KMS-11 (cell line): ENCODE data around the gene SERPINB6.

Source experiments
- H2AFZ ChIP-seq: fragments of 200-600 bp; sonication (generic); 2 replicates; pipeline ENCODE4 v1.6.1; 2016; ENCODE audit warnings: antibody characterized with exemption, mixed run types, low read depth
- H3K27ac ChIP-seq: fragments of 200-600 bp; sonication (generic); 2 replicates; pipeline ENCODE4 v1.6.1; 2016; ENCODE audit warnings: mild to moderate bottlenecking, mixed run types
- H3K27me3 ChIP-seq: fragments of 200-600 bp; sonication (generic); 2 replicates; pipeline ENCODE4 v1.6.1; 2017; ENCODE audit warnings: mild to moderate bottlenecking, low read depth, mixed run types, moderate library complexity; ENCODE audit not compliant: insufficient read depth
- H3K36me3 ChIP-seq: fragments of 200-600 bp; sonication (generic); 2 replicates; pipeline ENCODE4 v1.6.1; 2017; ENCODE audit warnings: mild to moderate bottlenecking, mixed run types; ENCODE audit not compliant: insufficient read depth
- H3K4me1 ChIP-seq: fragments of 200-600 bp; sonication (generic); 2 replicates; pipeline ENCODE4 v1.6.1; 2016; ENCODE audit warnings: mild to moderate bottlenecking, low read depth, mixed run types; ENCODE audit not compliant: poor library complexity, severe bottlenecking
- H3K4me2 ChIP-seq: fragments of 200-600 bp; sonication (generic); 2 replicates; pipeline ENCODE4 v1.7.0; 2016; ENCODE audit warnings: mild to moderate bottlenecking, mixed run types
- H3K4me3 ChIP-seq: fragments of 200-600 bp; sonication (generic); IDR thresholded peaks from 2 replicates; pipeline ENCODE4 v1.6.1; 2017; ENCODE audit warnings: low read depth, low read length, mixed read lengths; ENCODE audit not compliant: insufficient read depth
- H3K79me2 ChIP-seq: fragments of 200-600 bp; sonication (generic); 2 replicates; pipeline ENCODE4 v1.6.1; 2016; ENCODE audit warnings: low read depth, mixed run types; ENCODE audit not compliant: insufficient read depth
- H3K9ac ChIP-seq: fragments of 200-600 bp; sonication (generic); 2 replicates; pipeline ENCODE4 v1.6.1; 2016; ENCODE audit warnings: mild to moderate bottlenecking, mixed run types
- H4K20me1 ChIP-seq: fragments of 200-600 bp; sonication (generic); 2 replicates; pipeline ENCODE4 v1.6.1; 2016; ENCODE audit warnings: mild to moderate bottlenecking, mixed run types; ENCODE audit not compliant: insufficient read depth
- TF ChIP-seq, protein P1 (sequence below): fragments of 200-600 bp; sonication (generic); conservative IDR thresholded peaks from 2 replicates; pipeline ENCODE4 v1.6.1; 2017; ENCODE audit warnings: low read depth, mild to moderate bottlenecking, antibody characterized with exemption, low read length, moderate library complexity, mixed read lengths

The SERPINB6 gene

DNA sequence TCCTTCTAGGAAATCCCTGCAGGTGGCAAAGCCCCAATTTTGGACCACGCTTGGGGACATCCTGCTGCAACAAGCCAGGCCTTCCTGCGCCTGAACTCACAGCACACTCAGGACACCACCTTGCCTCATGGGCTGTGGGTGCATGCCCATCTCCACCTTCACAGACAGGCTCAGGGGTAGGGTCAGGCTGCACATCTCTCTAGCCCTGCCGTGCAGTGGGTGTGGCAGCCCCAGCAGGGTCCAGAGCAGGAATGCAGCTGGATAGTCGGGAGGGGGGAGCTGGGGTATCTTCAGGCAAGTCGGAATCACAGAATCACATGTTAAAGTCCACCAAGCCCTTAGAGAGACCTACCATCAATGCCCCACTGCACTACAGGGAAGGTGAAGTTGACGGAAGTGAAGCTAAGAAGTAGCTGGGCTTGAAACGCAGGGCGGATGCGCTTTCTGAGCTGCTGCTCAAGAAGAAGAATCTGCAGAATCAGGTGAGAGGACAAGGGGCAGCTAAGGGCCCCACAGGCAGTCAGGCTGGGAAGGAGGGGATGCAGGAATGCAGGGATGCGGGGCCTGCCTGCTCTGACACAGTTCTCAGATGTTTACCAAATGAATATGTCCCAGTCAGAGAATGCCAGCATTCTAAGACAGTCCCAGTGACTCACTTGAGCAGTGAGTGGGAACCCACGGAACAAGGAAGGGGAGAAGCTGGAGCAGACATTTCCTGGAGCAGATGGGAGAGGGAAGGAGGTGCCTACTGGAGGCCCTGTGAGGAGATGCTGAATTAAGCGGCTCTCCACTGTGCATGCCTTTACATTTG, 11.3 kb downstream of the SERPINB6 start:
- TF ChIP-seq, protein P1, sequence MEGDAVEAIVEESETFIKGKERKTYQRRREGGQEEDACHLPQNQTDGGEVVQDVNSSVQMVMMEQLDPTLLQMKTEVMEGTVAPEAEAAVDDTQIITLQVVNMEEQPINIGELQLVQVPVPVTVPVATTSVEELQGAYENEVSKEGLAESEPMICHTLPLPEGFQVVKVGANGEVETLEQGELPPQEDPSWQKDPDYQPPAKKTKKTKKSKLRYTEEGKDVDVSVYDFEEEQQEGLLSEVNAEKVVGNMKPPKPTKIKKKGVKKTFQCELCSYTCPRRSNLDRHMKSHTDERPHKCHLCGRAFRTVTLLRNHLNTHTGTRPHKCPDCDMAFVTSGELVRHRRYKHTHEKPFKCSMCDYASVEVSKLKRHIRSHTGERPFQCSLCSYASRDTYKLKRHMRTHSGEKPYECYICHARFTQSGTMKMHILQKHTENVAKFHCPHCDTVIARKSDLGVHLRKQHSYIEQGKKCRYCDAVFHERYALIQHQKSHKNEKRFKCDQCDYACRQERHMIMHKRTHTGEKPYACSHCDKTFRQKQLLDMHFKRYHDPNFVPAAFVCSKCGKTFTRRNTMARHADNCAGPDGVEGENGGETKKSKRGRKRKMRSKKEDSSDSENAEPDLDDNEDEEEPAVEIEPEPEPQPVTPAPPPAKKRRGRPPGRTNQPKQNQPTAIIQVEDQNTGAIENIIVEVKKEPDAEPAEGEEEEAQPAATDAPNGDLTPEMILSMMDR = no peak
- Histone ChIP-seq H4K20me1 (no peaks in the 10 kb centered on the region), H3K79me2 (no peaks in the 10 kb centered on the region), H3K4me2 (no peak overlapping the region), H3K9ac (no peak overlapping the region), H3K4me1 (no peaks in the 10 kb centered on the region), H2AFZ (no peak overlapping the region), H3K4me3 (no peak overlapping the region), H3K36me3 (no peaks in the 10 kb centered on the region), H3K27me3 (no peaks in the 10 kb centered on the region), H3K27ac (no peak overlapping the region)

DNA sequence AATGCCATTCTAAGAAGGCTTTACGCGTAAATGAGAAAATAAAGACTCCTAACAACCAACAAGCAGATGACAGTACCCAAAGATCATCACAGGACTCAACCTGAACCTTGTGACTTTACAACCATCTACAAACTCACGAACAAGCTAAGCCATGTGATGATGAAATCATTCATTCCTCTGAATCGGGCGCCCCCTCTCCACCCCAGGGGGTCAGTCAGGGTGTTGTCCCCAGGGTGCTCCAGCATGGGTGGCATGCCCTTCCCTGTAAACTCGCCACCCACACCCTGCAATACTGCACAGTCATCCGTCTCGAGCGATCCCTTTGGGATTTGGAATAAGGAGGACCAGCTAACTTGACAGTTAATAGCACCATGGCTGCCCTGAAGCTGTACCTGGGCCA, 12.6 kb downstream of the SERPINB6 start:
- no peak overlapping the region for H3K4me2 ChIP-seq
- TF ChIP-seq, protein P1 = no peak
- no peaks in the 10 kb centered on the region for H4K20me1 ChIP-seq
- no peak overlapping the region for H3K27ac ChIP-seq
- no peaks in the 10 kb centered on the region for H3K36me3 ChIP-seq
- no peak overlapping the region for H2AFZ ChIP-seq
- no peaks in the 10 kb centered on the region for H3K79me2 ChIP-seq
- no peak overlapping the region for H3K4me3 ChIP-seq
- no peaks in the 10 kb centered on the region for H3K4me1 ChIP-seq
- no peak overlapping the region for H3K9ac ChIP-seq
- H3K27me3 ChIP-seq = no peaks in the 10 kb centered on the region

DNA sequence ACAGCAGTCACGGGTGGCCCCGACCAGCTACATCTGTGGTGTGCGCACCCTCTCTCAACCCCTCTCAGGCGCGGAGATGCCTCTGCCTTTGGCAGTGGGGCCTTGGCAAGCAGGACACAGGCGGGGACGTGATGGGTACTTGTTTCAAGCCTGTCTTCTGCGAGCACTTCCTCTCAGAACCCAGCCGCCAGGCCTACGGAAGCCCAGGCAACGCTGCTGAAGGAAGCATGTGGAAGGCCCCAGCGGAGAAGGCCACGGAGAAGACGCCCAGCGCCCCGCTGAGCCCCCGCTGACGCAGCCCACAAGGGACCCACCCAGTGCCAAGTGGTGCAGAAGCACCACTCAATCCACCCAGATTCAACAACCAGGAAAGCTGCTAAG, 13.0 kb downstream of the SERPINB6 start:
- TF ChIP-seq, protein P1 = no peak
- Histone ChIP-seq H3K4me2 (no peak overlapping the region), H3K79me2 (no peaks in the 10 kb centered on the region)

DNA sequence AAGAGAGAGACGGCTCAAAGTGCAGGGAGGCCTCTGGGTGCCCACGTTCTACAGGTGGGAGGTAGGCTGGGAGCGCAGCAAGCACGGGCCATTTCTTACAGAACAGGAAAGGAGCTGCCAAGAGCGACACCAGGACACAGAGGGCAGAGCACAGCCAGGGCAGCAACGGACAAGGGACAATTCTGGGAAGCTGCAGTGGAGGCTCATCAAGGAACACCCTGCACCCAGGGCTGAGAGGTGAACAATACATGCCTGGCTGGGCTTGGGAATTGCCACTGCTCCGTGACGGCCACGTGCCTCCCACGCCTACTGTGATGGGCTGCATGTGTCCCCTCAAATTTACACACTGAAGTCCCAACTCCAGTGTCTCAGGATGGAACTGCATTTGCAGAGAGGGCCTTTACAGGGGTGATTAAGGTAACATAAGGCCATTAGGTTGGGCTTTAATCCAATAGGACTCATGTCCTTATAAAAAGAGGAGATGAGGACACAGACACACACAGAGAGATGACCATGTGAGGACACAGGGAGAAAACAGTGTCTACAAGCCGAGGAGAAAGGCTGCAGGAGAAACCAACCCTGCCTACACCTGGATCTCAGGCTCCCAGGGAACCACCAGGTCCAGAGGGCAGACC, 13.6 kb downstream of the SERPINB6 start:
- no peaks in the 10 kb centered on the region for H3K36me3 ChIP-seq

More for the DNA sequence above, 13.0 kb downstream of the SERPINB6 start:
- Histone ChIP-seq H3K4me1 (no peaks in the 10 kb centered on the region), H3K9ac (no peak overlapping the region), H3K27ac (no peak overlapping the region), H2AFZ (no peak overlapping the region), H3K36me3 (no peaks in the 10 kb centered on the region), H3K4me3 (no peak overlapping the region), H3K27me3 (no peaks in the 10 kb centered on the region), H4K20me1 (no peaks in the 10 kb centered on the region)

More for the DNA sequence above, 13.6 kb downstream of the SERPINB6 start:
- Histone ChIP-seq H3K27me3 (no peaks in the 10 kb centered on the region), H3K79me2 (no peaks in the 10 kb centered on the region), H2AFZ (no peak overlapping the region), H3K4me1 (peaks cover 5% of the 10 kb centered on the region), H3K9ac (no peak overlapping the region), H4K20me1 (no peaks in the 10 kb centered on the region), H3K4me3 (no peak overlapping the region), H3K4me2 (no peak overlapping the region), H3K27ac (no peak overlapping the region)
- TF ChIP-seq, protein P1 = no peak
